Fibroblast of skin of right biceps (primary cell): ENCODE data around the gene SPECC1.
A peak's percentile ranks its signal among the peaks of the same experiment; 100 is the strongest.
"Not testable (repeated sequence)": the region's sequence is repeated elsewhere in the genome, so short reads cannot be mapped to it uniquely, and the experiment has no call there.

Source experiments
- DNase-seq: peaks from one replicate; pipeline ENCODE4 v3.0.0-alpha.2; 2013

Gene SPECC1

GRCh38 chr17:20133517-20133916 lies 124.4 kb downstream of the SPECC1 start:
- no peak for DNase-seq

GRCh38 chr17:20141198-20141972 lies 132.2 kb downstream of the SPECC1 start:
- DNase-seq = no peak

- DNase-seq = no peak
Observed at GRCh38 chr17:20142268-20142667, 133.1 kb downstream of the SPECC1 start.

GRCh38 chr17:20143740-20144139 lies 134.6 kb downstream of the SPECC1 start:
- no peak for DNase-seq

- no peak for DNase-seq
Observed at GRCh38 chr17:20145567-20145966, 136.4 kb downstream of the SPECC1 start.

- DNase-seq = no peak
Observed at GRCh38 chr17:20149251-20149650, 140.1 kb downstream of the SPECC1 start.

GRCh38 chr17:20151174-20151573 lies 142.0 kb downstream of the SPECC1 start:
- DNase-seq = no peak

GRCh38 chr17:20153231-20153630 lies 144.1 kb downstream of the SPECC1 start:
- DNase-seq = no peak

- no peak for DNase-seq
Observed at GRCh38 chr17:20154286-20155000, 145.3 kb downstream of the SPECC1 start.

GRCh38 chr17:20155258-20156195 lies 146.4 kb downstream of the SPECC1 start:
- peak; percentile 88 for DNase-seq

- DNase-seq = peak; percentile 27
Observed at GRCh38 chr17:20156196-20157000, 147.2 kb downstream of the SPECC1 start.

GRCh38 chr17:20157001-20157310 lies 147.8 kb downstream of the SPECC1 start:
- no peak for DNase-seq

GRCh38 chr17:20158580-20158979 lies 149.4 kb downstream of the SPECC1 start:
- DNase-seq = no peak

- no peak for DNase-seq
Observed at GRCh38 chr17:20159406-20160069, 150.4 kb downstream of the SPECC1 start.

GRCh38 chr17:20165516-20165915 lies 156.4 kb downstream of the SPECC1 start:
- DNase-seq = not testable (repeated sequence)

GRCh38 chr17:20170085-20170484 lies 160.9 kb downstream of the SPECC1 start:
- DNase-seq = no peak

GRCh38 chr17:20171741-20172365 lies 162.7 kb downstream of the SPECC1 start:
- no peak for DNase-seq

- DNase-seq = no peak
Observed at GRCh38 chr17:20172376-20172775, 163.2 kb downstream of the SPECC1 start.

GRCh38 chr17:20173091-20173490 lies 163.9 kb downstream of the SPECC1 start:
- DNase-seq = no peak

GRCh38 chr17:20174588-20175265 lies 165.6 kb downstream of the SPECC1 start:
- peak; percentile 31 for DNase-seq

GRCh38 chr17:20179041-20179440 lies 169.9 kb downstream of the SPECC1 start:
- DNase-seq = no peak
